Neutrophil (primary cell): ENCODE measurements around the gene MEF2C.

ENCODE experiments used
- H3K27ac ChIP-seq: fragments of 200-600 bp; sonication (generic); 2 replicates; pipeline ENCODE4 v1.5.1; 2016; ENCODE audit warnings: mild to moderate bottlenecking, moderate library complexity
- H3K27me3 ChIP-seq: fragments of 200-600 bp; sonication (generic); 2 replicates; pipeline ENCODE4 v1.6.0; 2016; ENCODE audit warnings: mild to moderate bottlenecking
- H3K36me3 ChIP-seq: fragments of 200-600 bp; sonication (generic); 2 replicates; pipeline ENCODE4 v1.5.1; 2017
- H3K4me1 ChIP-seq, 2 experiments: fragments of 200-600 bp in 1 of 2; sonication (generic) in 1 of 2; 1 replicate in 1 of 2; 2 replicates in 1 of 2; pipeline versions ENCODE4 v1.5.1 to v1.6.1; 2013 to 2016; ENCODE audit warnings: low read depth in 1 of 2, low read length in 1 of 2, mild to moderate bottlenecking in 1 of 2, moderate library complexity in 1 of 2; ENCODE audit not compliant: control insufficient read depth in 1 of 2, insufficient read depth in 1 of 2
- H3K4me3 ChIP-seq, 2 experiments: fragments of 200-600 bp in 1 of 2; sonication (generic) in 1 of 2; 1 replicate in 1 of 2; 2 replicates in 1 of 2; pipeline ENCODE4 v1.5.1; 2013 to 2016; ENCODE audit warnings: low read depth in 1 of 2, low read length in 1 of 2, mild to moderate bottlenecking in 1 of 2, moderate library complexity in 1 of 2
- H3K9me3 ChIP-seq: fragments of 200-600 bp; sonication (generic); 2 replicates; pipeline ENCODE4 v1.5.1; 2016
- CTCF ChIP-seq: fragments of 200-600 bp; sonication (generic); IDR thresholded peaks from 2 replicates; pipeline ENCODE4 v1.5.1; 2016; ENCODE audit warnings: antibody characterized with exemption

Gene MEF2C

GRCh38 chr5:88837817-88838216 lies 45.2 kb downstream of the MEF2C start:
- TF ChIP-seq CTCF = no peak
- Histone ChIP-seq H3K4me3 (no peak overlapping the region), H3K27ac (no peak overlapping the region), H3K27me3 (no peaks in the 10 kb centered on the region), H3K9me3 (no peaks in the 10 kb centered on the region), H3K4me1 (no peaks in the 10 kb centered on the region), H3K36me3 (no peaks in the 10 kb centered on the region)

DNA sequence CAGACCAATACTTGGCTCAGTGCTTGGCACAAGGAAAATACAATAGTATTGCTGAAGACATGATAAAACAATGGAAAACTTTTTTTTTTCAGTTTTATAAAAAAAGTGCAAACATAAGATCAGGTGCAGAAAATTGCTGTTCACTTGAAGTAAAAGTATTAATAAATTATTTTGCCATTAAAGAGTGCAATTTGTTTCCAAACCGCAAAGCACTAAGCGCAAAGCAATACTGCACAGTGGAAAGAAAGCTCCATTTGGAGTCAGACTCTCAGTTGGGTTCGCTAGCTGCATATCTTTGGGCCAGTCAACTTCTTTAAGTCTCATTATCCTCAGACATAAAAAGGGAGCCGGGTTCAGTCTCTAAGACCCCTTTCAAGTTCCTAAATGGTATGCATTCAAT lies 45.8 kb downstream of the MEF2C start:
- Histone ChIP-seq H3K27me3 (no peaks in the 10 kb centered on the region), H3K9me3 (no peaks in the 10 kb centered on the region), H3K27ac (no peak overlapping the region), H3K4me3 (no peak overlapping the region), H3K36me3 (no peaks in the 10 kb centered on the region), H3K4me1 (no peaks in the 10 kb centered on the region)
- no peak for TF ChIP-seq CTCF

DNA sequence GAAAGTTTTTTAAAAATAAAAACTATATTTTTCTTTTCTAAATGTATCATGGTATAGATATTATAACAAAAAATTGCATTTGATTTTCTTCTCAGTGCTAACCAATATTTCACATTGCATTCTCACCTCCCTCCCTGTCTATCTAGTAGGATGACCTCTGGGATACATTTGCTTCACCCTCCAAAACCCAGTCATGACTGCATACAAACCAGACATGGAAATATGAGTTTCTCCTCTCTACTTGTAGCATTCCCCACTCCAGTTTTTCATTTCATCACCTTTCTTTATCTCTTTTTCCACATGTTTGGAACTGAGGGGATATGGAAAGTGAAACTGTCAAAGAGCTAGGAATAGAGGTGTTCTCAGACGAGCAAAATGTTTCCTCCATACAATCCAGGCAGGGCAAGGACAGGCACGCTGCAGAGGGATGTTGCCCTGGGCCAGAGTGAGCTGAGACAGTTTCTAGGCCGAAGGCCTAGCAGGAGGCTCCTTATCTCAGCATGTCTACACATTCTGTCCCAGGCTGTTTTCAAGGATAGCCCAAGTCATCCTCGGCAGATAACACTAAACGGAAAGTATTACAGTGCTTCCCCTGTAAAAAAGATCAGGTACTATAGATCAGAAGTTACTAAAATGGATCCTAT lies 46.7 kb downstream of the MEF2C start:
- Histone ChIP-seq H3K36me3 (no peaks in the 10 kb centered on the region), H3K4me3 (no peak overlapping the region), H3K9me3 (no peaks in the 10 kb centered on the region), H3K4me1 (no peaks in the 10 kb centered on the region), H3K27me3 (no peaks in the 10 kb centered on the region), H3K27ac (no peak overlapping the region)
- no peak for TF ChIP-seq CTCF

DNA sequence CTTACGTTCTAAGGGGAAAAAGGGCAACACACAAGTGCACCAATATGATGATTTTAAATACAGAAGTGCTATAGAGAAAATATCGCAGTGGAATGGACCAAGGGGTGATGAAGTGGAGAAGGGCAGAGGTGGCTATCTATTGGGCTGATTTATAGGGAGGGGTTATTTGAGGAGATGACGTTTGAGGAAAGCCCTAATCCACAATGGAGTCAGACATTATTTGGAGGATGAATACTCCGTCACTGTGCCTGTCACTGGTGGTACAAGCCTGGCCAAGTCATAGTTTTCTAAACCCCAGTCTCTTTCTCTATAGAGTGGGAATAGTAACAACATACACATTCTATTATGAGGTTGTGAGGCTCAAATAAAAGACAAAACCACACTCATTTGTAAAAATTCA lies 48.5 kb downstream of the MEF2C start:
- TF ChIP-seq CTCF = no peak
- Histone ChIP-seq H3K4me1 (peaks cover 5 to 9% of the 10 kb centered on the region in 2 experiments), H3K9me3 (no peaks in the 10 kb centered on the region), H3K36me3 (no peaks in the 10 kb centered on the region), H3K27ac (no peak overlapping the region), H3K4me3 (no peak overlapping the region), H3K27me3 (no peaks in the 10 kb centered on the region)

DNA sequence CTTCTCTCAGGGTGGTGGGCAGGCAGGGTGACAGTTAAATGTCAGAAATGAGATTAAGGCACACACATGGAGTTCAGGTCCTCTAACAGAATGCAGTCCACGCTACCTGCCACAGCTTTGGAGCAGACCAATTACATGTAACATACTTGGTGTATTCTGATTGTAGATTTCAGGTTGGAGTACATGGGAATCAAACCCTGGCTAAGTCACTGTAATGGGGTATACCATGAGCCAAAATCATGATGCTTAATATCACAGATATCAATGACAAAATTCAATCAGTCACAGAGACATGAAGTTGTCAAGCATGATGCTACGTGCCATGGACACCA lies 48.9 kb downstream of the MEF2C start:
- H3K4me3 ChIP-seq = no peak overlapping the region
- no peaks in the 10 kb centered on the region for H3K36me3 ChIP-seq
- no peaks in the 10 kb centered on the region for H3K9me3 ChIP-seq
- H3K4me1 ChIP-seq = peaks cover 9 to 13% of the 10 kb centered on the region in 2 experiments
- TF ChIP-seq CTCF = no peak
- H3K27me3 ChIP-seq = no peaks in the 10 kb centered on the region
- no peak overlapping the region for H3K27ac ChIP-seq
